Stimulated activated CD4-positive, alpha-beta T cell treated with anti-CD3 and anti-CD28 coated beads, Interleukin-15, amount 100 ng/mL, for 24 hours (primary cell): Measurements from ENCODE around the gene OGDH.
"Not testable (repeated sequence)": the region's sequence is repeated elsewhere in the genome, so short reads cannot be mapped to it uniquely, and the experiment has no call there.

Experiments
- DNase-seq: peaks from one replicate; pipeline ENCODE4 v3.0.0-alpha.2; 2020

The OGDH gene

GRCh38 chr7:44678471-44679179, 72.2 kb downstream of the OGDH start:
- no peak for DNase-seq

GRCh38 chr7:44681645-44682044, 75.2 kb downstream of the OGDH start:
- no peak for DNase-seq

DNA sequence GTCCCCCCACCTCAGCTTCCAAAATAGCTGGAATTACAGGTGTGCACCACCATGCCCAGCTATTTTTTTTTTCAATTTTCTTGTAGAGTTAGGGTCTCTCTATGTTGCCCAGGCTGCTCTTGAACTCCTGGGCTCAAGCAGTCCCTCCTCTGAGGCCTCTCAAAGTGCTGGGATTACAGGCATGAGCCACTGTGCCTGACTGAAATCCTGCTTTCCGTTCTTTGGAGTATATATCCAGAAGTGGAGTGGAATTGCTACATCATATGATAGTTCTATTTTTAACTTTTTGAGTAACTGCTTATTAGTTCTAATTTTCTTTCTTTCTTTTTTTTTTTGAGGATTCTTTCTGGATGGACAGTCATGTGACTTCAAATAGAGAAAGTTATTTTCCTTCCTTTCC, 79.3 kb downstream of the OGDH start:
- no peak for DNase-seq

DNA sequence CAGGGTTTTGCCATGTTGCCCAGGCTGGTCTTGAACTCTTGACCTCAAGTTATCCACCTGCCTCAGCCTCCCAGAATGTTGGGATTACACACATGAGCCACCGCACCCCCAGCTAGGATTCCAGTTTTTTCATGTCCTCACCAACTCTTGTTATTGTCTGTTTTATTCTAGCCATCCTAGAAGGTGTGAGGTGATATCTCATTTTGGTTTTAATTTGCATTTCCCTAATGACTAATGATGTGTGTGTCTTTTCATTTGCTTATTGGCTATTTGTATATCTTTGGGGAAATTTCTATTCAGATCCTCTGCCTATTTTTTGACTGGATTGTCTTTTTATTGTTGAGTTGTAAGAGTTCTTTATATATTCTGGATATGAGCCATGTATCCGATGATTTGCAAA, 83.0 kb downstream of the OGDH start:
- DNase-seq, result no peak

DNA sequence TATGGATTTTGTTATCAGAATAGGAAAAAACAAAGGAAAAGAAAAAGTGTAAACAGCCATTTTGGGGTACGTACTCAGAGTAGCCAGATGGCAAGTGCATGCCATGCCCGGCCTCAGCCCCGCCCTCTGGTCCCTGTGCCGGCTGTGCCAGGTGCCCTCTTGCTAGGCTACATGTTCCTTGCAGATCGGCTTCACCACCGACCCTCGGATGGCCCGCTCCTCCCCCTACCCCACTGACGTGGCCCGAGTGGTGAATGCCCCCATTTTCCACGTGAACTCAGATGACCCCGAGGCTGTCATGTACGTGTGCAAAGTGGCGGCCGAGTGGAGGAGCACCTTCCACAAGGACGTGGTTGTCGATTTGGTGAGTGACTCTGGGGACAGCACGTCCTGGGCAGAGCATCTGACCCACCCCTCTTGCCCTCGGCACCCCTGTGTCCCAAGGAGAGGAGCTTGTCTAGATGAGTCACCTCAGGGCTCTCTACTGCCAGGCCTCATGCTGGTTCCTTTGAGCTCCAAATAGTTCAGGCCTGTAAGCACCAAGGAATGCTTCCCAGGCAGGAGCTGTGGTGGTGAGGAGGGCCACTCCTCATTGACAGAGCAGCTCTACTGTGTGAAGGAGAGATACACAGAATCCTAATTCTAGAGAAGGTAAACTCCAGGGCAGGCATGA, 87.3 kb downstream of the OGDH start:
- DNase-seq, result no peak

- no peak for DNase-seq
Observed at GRCh38 chr7:44694326-44694725, 87.9 kb downstream of the OGDH start.

GRCh38 chr7:44694766-44695165, 88.3 kb downstream of the OGDH start:
- no peak for DNase-seq

DNA sequence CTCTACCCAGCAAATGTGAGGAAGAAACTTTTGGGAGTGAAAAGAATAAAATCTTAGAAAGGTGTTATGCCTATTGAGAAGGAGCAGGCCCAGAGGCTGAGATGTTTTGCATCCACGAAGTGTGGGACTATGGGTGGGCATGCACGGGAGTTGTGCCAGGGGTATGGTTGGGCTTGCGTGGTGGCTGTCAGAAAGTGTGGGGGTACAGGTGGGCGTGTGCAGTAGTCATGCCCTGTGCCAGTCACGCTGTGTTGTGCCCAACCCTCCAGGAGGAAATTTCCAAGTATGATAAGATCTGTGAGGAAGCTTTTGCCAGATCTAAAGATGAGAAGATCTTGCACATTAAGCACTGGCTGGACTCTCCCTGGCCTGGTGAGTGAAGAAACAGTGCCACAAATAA, 89.3 kb downstream of the OGDH start:
- DNase-seq, result no peak

DNA sequence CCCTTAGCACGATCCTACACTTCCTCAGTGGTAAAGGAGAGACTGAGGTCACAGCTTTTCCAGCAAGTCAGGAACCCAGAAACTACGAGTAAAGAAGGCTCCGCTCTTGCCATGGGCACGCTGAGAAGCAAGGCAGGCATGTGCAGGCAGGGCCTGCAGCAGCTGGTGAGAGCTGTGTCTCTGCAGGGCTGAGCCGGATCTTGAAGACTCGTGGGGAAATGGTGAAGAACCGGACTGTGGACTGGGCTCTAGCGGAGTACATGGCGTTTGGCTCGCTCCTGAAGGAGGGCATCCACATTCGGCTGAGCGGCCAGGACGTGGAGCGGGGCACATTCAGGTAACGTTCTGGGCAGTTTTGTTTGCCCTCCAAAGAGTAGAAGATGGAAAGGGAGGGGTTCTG, 90.3 kb downstream of the OGDH start:
- DNase-seq, result no peak

- DNase-seq, result no peak
Observed at GRCh38 chr7:44697136-44698045, 91.0 kb downstream of the OGDH start.

GRCh38 chr7:44698046-44698580, 91.7 kb downstream of the OGDH start:
- no peak for DNase-seq

GRCh38 chr7:44699598-44699997, 93.2 kb downstream of the OGDH start:
- DNase-seq, result not testable (repeated sequence)

GRCh38 chr7:44700322-44700721, 93.9 kb downstream of the OGDH start:
- DNase-seq, result no peak

DNA sequence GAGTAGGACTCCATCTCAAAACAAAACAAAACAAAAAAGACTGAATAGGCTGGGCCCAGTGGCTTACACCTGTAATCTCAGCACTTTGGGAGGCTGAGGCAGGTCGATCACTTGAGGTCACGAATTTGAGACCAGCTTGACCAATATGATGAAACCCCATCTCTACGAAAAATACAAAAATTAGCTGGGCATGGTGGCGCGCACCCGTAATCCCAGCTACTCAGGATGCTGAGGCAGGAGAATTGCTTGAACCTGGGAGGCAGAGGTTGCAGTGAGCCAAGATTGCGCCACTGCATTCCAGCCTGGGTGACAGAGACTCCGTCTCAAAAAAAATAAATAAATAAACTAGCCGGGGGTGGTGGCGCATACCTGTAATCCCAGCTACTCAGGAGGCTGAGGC, 97.0 kb downstream of the OGDH start:
- not testable (repeated sequence) for DNase-seq

DNA sequence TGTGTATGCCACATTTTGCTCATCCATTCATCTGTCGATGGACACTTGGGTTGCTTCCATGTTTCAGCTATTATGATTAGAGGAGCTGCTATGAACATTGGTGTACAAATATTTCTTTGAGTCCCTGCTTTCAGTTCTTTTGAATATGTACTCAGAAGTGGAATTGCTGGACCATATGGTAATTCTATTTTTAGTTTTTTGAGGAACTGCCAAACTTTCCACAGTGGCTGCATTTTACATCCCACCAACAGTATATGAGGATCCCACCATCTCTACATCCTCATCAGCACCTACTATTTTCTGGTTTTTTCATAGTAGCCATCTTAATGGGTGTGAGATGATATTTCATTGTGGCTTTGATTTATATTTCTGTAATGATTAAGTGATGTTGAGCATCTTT, 97.5 kb downstream of the OGDH start:
- no peak for DNase-seq

DNA sequence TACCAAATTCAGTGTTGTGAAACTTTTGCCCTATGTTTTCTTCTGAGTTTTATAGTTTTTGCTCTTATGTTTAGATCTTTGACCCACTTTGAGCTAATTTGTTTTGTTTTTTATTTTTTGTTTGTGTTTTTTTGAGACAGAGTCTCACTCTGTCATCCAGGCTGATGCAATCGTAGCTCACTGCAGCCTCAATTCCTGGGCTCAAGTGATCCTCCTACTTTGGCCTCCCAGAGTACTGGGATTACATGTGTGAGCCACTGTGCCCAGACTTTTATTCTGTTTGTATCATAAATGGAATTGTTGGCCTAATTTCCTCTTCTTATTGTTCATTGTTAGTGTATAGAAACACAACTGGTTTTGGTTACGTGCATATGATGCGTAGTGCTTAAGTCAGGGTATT, 99.0 kb downstream of the OGDH start:
- no peak for DNase-seq

DNA sequence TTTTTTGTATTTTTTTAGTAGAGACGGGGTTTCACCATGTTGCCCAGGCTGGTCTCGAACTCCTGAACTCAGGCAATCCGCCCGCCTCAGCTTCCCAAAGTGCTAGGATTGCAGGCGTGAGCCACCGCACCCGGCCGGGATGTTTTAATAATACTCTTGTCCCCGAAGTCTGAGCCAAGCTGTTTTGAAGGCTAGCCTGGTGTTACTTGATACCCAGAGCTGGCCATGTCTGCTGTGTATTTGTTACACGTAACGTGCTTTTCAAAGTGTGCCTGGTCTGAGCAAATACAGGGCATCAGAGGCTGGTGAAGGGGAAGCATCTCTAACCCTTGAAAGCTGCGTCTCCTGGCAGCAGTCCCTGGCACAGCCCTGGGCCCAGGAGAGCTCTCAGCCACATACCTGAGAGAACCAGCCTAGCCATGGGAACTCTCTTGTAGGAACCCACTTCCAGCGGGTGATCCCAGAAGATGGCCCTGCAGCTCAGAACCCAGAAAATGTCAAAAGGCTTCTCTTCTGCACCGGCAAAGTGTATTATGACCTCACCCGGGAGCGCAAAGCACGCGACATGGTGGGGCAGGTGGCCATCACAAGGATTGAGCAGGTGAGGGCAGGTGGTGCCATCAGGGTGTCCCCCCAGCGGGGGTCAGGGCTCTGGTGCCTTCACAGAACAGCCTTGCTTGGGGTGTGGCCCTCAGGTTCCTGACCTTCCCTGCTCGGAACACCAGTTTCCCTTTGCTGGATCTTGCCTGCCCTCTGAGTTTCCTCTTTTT, 100.5 kb downstream of the OGDH start:
- DNase-seq, result no peak

DNA sequence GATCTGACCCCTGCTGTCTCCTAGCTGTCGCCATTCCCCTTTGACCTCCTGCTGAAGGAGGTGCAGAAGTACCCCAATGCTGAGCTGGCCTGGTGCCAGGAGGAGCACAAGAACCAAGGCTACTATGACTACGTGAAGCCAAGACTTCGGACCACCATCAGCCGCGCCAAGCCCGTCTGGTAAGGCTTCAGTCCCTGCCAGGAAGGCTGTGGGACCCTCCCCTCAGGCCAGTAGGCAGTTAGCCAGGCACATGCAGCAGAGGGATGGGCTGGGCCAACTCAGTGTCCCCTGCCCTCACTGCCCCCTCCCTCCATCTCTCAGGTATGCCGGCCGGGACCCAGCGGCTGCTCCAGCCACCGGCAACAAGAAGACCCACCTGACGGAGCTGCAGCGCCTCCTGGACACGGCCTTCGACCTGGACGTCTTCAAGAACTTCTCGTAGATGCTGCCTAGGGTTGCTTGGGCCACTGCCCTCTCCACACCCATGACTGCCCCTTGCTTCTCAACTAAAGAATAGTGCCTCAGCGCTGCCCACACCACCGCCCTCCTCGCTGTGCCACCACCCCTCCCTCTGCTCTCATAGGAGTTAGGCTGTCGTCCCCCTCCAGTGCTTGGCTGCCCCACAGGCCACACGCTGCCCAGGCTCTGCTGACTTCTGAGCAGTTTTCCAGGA, 101.3 kb downstream of the OGDH start:
- DNase-seq, result no peak

GRCh38 chr7:44709011-44709915, 102.8 kb downstream of the OGDH start:
- no peak for DNase-seq

- DNase-seq, result no peak
Observed at GRCh38 chr7:44709945-44710596, 103.6 kb downstream of the OGDH start.
